Measurements from ENCODE around the gene RFFL.

Gene RFFL

DNA sequence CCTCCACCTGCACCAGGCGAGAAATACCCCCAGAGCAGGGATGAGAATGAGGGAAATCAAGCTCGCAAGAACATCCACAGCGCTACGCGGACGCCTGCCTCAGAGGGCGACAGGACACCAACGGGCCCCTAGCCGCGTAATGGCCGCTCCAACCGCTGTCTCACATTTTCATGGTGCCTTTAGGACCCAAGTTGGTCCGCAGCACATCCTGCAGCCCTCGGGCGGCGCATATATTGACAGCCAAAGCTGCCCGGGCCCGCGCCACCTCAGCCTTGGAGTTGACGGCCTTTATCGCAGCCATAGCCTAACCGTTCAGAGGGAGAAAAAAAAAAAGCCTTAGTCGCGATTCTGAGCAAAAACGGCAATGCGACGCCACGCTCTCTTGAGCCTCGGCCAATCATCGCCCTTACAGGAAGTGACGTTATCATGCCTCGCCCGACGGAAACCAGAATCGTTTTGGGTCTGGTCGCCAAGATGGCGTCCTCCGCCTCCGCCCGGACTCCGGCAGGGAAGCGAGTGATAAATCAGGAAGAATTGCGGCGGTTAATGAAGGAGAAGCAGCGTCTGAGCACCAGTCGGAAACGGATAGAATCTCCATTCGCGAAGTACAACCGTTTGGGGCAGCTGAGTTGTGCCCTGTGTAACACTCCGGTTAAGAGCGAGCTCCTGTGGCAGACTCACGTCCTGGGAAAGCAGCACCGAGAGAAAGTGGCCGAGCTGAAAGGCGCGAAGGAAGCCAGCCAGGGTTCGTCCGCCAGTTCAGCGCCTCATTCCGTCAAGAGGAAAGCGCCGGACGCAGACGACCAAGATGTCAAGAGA is 102.2 kb downstream of the RFFL start, which contains the start of the genes CCT6B and ZNF830 (continued):
- TF ChIP-seq, protein P1, sequence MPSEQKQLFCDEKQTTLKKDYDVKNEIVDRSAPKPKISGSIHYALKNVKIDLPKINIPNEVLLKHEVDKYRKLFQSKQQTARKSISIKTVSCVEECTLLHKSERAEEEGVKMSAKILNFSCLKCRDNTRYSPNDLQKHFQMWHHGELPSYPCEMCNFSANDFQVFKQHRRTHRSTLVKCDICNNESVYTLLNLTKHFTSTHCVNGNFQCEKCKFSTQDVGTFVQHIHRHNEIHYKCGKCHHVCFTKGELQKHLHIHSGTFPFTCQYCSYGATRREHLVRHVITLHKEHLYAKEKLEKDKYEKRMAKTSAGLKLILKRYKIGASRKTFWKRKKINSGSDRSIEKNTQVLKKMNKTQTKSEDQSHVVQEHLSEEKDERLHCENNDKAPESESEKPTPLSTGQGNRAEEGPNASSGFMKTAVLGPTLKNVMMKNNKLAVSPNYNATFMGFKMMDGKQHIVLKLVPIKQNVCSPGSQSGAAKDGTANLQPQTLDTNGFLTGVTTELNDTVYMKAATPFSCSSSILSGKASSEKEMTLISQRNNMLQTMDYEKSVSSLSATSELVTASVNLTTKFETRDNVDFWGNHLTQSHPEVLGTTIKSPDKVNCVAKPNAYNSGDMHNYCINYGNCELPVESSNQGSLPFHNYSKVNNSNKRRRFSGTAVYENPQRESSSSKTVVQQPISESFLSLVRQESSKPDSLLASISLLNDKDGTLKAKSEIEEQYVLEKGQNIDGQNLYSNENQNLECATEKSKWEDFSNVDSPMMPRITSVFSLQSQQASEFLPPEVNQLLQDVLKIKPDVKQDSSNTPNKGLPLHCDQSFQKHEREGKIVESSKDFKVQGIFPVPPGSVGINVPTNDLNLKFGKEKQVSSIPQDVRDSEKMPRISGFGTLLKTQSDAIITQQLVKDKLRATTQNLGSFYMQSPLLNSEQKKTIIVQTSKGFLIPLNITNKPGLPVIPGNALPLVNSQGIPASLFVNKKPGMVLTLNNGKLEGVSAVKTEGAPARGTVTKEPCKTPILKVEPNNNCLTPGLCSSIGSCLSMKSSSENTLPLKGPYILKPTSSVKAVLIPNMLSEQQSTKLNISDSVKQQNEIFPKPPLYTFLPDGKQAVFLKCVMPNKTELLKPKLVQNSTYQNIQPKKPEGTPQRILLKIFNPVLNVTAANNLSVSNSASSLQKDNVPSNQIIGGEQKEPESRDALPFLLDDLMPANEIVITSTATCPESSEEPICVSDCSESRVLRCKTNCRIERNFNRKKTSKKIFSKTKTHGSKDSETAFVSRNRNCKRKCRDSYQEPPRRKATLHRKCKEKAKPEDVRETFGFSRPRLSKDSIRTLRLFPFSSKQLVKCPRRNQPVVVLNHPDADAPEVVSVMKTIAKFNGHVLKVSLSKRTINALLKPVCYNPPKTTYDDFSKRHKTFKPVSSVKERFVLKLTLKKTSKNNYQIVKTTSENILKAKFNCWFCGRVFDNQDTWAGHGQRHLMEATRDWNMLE (tag by site-specific recombination; conservative IDR thresholded peaks at IDR 0.05; ENCODE audit: low read depth), result peak; percentile 86
- TF ChIP-seq ZNF837 (tag by site-specific recombination; IDR thresholded peaks at IDR 0.05), result no peak
- TF ChIP-seq ZBTB8A (tag by site-specific recombination; IDR thresholded peaks at IDR 0.05), result peak; percentile 46
- TF ChIP-seq ZNF747 (tag by site-specific recombination; IDR thresholded peaks at IDR 0.05), result no peak
- TF ChIP-seq, protein P2, sequence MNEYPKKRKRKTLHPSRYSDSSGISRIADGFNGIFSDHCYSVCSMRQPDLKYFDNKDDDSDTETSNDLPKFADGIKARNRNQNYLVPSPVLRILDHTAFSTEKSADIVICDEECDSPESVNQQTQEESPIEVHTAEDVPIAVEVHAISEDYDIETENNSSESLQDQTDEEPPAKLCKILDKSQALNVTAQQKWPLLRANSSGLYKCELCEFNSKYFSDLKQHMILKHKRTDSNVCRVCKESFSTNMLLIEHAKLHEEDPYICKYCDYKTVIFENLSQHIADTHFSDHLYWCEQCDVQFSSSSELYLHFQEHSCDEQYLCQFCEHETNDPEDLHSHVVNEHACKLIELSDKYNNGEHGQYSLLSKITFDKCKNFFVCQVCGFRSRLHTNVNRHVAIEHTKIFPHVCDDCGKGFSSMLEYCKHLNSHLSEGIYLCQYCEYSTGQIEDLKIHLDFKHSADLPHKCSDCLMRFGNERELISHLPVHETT (tag by site-specific recombination; IDR thresholded peaks at IDR 0.05), result peak; percentile 58; the same call in 1 of the 2 replicates
- peak; percentile 76; the same call in 1 of the 2 replicates for TF ChIP-seq ZBTB20 (tag by site-specific recombination; IDR thresholded peaks at IDR 0.05)
- TF ChIP-seq, protein P3, sequence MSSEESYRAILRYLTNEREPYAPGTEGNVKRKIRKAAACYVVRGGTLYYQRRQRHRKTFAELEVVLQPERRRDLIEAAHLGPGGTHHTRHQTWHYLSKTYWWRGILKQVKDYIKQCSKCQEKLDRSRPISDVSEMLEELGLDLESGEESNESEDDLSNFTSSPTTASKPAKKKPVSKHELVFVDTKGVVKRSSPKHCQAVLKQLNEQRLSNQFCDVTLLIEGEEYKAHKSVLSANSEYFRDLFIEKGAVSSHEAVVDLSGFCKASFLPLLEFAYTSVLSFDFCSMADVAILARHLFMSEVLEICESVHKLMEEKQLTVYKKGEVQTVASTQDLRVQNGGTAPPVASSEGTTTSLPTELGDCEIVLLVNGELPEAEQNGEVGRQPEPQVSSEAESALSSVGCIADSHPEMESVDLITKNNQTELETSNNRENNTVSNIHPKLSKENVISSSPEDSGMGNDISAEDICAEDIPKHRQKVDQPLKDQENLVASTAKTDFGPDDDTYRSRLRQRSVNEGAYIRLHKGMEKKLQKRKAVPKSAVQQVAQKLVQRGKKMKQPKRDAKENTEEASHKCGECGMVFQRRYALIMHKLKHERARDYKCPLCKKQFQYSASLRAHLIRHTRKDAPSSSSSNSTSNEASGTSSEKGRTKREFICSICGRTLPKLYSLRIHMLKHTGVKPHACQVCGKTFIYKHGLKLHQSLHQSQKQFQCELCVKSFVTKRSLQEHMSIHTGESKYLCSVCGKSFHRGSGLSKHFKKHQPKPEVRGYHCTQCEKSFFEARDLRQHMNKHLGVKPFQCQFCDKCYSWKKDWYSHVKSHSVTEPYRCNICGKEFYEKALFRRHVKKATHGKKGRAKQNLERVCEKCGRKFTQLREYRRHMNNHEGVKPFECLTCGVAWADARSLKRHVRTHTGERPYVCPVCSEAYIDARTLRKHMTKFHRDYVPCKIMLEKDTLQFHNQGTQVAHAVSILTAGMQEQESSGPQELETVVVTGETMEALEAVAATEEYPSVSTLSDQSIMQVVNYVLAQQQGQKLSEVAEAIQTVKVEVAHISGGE (tag by site-specific recombination; conservative IDR thresholded peaks at IDR 0.05; ENCODE audit: low read depth), result peak; percentile 85
- peak; percentile 75; the same call in 1 of the 2 replicates for TF ChIP-seq SP7 (tag by site-specific recombination; IDR thresholded peaks at IDR 0.05)
- 0 out of 2 replicates have a peak, but pooled peaks have one; percentile 41 for TF ChIP-seq ZFP37 (tag by site-specific recombination; IDR thresholded peaks at IDR 0.05)
- TF ChIP-seq ZNF239 (tag by site-specific recombination; IDR thresholded peaks at IDR 0.05), result no peak
- peak; percentile 76 for TF ChIP-seq ZFHX2 (tag by site-specific recombination; conservative IDR thresholded peaks at IDR 0.05)
- TF ChIP-seq ZNF791 (tag by site-specific recombination; IDR thresholded peaks at IDR 0.05), result no peak
- TF ChIP-seq, protein P4, sequence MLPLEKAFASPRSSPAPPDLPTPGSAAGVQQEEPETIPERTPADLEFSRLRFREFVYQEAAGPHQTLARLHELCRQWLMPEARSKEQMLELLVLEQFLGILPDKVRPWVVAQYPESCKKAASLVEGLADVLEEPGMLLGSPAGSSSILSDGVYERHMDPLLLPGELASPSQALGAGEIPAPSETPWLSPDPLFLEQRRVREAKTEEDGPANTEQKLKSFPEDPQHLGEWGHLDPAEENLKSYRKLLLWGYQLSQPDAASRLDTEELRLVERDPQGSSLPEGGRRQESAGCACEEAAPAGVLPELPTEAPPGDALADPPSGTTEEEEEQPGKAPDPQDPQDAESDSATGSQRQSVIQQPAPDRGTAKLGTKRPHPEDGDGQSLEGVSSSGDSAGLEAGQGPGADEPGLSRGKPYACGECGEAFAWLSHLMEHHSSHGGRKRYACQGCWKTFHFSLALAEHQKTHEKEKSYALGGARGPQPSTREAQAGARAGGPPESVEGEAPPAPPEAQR (tag by site-specific recombination; IDR thresholded peaks at IDR 0.05), result 0 out of 2 replicates have a peak, but pooled peaks have one; percentile 48
- TF ChIP-seq ZNF184 (tag by site-specific recombination; IDR thresholded peaks at IDR 0.05), result no peak
- no peak for TF ChIP-seq ZBTB7A (tag by site-specific recombination; IDR thresholded peaks at IDR 0.05; ENCODE audit: low read depth)
- no peak for TF ChIP-seq ZNF350 (tag by site-specific recombination; IDR thresholded peaks at IDR 0.05)
- 0 out of 2 replicates have a peak, but pooled peaks have one; percentile 10 for TF ChIP-seq ZNF341 (tag by site-specific recombination; IDR thresholded peaks at IDR 0.05; ENCODE audit: low read depth)
- TF ChIP-seq ZNF561 (tag by site-specific recombination; IDR thresholded peaks at IDR 0.05; ENCODE audit: borderline replicate concordance), result peak; percentile 32; the same call in 1 of the 2 replicates
- no peak for TF ChIP-seq ZIC2 (tag by site-specific recombination; IDR thresholded peaks at IDR 0.05)
- no peak for TF ChIP-seq ZNF37A (tag by site-specific recombination; IDR thresholded peaks at IDR 0.05)
- TF ChIP-seq ZNF221 (tag by site-specific recombination; IDR thresholded peaks at IDR 0.05; ENCODE audit: borderline replicate concordance), result no peak
- TF ChIP-seq, protein P5, sequence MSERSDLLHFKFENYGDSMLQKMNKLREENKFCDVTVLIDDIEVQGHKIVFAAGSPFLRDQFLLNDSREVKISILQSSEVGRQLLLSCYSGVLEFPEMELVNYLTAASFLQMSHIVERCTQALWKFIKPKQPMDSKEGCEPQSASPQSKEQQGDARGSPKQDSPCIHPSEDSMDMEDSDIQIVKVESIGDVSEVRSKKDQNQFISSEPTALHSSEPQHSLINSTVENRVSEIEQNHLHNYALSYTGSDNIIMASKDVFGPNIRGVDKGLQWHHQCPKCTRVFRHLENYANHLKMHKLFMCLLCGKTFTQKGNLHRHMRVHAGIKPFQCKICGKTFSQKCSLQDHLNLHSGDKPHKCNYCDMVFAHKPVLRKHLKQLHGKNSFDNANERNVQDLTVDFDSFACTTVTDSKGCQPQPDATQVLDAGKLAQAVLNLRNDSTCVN (tag by site-specific recombination; optimal IDR thresholded peaks at IDR 0.05), result peak; percentile 19
- TF ChIP-seq ZNF600 (tag by site-specific recombination; IDR thresholded peaks at IDR 0.05), result peak; percentile 50; the same call in 1 of the 2 replicates
- peak; percentile 89 for TF ChIP-seq ZBTB17 (tag by site-specific recombination; IDR thresholded peaks at IDR 0.05)
- TF ChIP-seq ZNF501 (tag by site-specific recombination; IDR thresholded peaks at IDR 0.05), result peak; percentile 68; the same call in 1 of the 2 replicates
- no peak for TF ChIP-seq ZNF549 (tag by site-specific recombination; IDR thresholded peaks at IDR 0.05)
- TF ChIP-seq ZNF416 (tag by site-specific recombination; IDR thresholded peaks at IDR 0.05), result no peak
- TF ChIP-seq PRDM1 (tag by site-specific recombination; IDR thresholded peaks at IDR 0.05), result peak; percentile 84
